Activated CD8-positive, alpha-beta memory T cell treated with anti-CD3 and anti-CD28 coated beads for 36 hours (primary cell): ENCODE data around the gene S100A10. TPM values are rescaled to one million over a fixed set of nuclear protein-coding genes. Genes with fewer than 3 reads are reported as not detected.

Experiments used
- CTCF ChIA-PET: fragments of 350-600 bp; sonication (Branson Sonifier 250); formaldehyde crosslinking; loops from one replicate; lab custom pipeline; 2021; ENCODE audit warnings: antibody characterized with exemption; lab: Charles Lee
- POLR2A ChIA-PET: fragments of 350-600 bp; sonication (Branson Sonifier 250); formaldehyde crosslinking; loops from one replicate; lab custom pipeline; 2021; ENCODE audit warnings: antibody characterized with exemption; lab: Charles Lee
- total RNA-seq, 2 experiments: library from RNA; stranded (reverse); gene quantifications; one replicate each; pipeline ENCODE4 v1.2.3, GENCODE V29; 2021

S100A10 gene, protein sequence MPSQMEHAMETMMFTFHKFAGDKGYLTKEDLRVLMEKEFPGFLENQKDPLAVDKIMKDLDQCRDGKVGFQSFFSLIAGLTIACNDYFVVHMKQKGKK
- 100 to 1,000 TPM; 285 to 288 TPM for total RNA-seq

DNA sequence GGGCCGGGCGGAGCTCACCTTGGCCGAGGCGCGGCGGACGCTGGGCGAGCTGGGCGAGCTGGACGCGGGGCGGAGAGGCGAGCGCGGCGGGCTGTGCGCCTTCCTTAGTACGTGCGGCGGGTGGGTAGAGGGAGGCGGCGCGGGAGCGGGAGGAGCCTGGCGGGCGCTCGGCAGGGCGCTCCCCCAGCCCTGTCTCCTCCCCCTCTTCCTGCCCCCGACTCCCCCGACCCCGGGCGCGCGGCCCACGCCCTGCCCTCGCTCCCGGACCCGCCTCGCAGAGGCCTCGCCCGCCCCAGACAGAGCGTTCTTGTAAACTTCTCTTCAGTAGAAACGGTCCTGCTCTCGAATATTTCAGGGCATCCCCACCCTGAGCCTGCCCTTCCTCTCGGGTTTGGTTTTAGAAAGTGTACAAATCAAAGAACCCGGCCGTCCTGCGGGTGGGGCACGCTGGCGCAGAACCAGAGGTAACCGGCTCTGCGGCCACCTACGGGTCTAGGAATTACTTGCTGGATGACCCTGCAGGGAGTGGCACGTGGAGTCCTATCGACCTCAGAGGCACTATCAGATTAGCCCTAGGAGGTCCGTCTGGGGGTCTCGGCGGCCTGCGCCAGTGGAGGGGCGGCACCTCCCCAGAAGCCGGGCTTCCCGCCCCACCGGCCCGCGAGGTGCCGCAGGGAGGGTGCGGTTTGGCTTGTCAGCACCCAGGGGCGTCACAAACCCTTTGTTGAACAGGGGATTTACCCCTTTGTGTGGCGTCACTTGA is at the start of gene S100A10:
Gene S100A10 (minus strand): TSS at position 126 of the 763 bp plus-strand sequence. CDS start 7,629 bp downstream, outside the sequence.
- POLR2A ChIA-PET, result interaction anchor here (0.6 to 2.4 kb wide), 5 partner anchors 10 to 53 kb away, joined by 3 to 11 read pairs (median 3); no protein-coding TSS in a partner anchor
- CTCF ChIA-PET, result interaction anchor here (1.0 to 10.7 kb wide), 3 partner anchors 26 to 52 kb away, joined by 3 to 121 read pairs (median 5); no protein-coding TSS in a partner anchor

DNA sequence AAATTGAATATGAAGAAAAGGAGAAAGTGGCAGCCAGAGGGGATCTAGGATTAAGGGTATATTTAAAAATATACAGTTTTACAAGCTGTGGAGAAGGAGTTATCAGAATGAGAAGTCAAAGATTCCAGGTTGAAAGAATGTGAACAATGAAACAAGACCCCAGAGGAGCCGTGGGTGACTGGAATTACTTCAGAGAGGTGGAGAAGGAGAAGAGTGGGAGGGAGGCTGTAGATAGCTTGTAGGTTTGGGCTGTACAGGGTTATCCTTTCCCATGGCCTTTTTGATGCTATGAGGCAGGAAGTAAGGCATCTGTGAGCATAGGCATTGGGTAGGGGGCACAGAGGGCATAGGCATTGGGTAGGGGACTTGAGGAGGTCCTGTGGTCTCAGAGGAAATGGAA is 48.4 kb upstream of the S100A10 start:
- CTCF ChIA-PET, result interaction anchor here (0.6 to 1.0 kb wide), 3 partner anchors 15 to 873 kb away, joined by 3 read pairs; no protein-coding TSS in a partner anchor

DNA sequence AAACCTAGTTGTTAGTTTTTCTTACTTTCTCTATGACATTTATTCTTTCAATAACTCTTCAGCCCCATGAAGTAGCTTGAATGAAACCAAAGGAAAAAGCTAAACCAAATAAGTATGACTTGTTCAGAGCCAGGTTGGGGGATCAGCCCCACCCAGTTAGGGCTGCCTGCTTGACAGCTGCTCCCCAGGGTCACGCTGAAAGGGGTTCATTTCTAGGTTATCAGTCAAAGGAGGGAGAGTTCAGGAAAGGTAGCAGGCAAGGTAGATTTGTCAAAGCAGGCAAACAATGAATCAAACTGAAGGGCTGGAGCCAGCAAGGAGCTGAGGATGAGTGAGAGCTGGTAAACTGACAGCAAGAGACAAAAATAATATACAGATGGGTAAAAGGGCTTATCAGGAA is 46.2 kb upstream of the S100A10 start:
- ChIA-PET CTCF (interaction anchor here (0.6 to 2.0 kb wide), 2 partner anchors 8 to 11 kb away, joined by 3 to 7 read pairs; no protein-coding TSS in a partner anchor), POLR2A (no interaction called here)

More for the DNA sequence above, 48.4 kb upstream of the S100A10 start:
- POLR2A ChIA-PET, result no interaction called here

DNA sequence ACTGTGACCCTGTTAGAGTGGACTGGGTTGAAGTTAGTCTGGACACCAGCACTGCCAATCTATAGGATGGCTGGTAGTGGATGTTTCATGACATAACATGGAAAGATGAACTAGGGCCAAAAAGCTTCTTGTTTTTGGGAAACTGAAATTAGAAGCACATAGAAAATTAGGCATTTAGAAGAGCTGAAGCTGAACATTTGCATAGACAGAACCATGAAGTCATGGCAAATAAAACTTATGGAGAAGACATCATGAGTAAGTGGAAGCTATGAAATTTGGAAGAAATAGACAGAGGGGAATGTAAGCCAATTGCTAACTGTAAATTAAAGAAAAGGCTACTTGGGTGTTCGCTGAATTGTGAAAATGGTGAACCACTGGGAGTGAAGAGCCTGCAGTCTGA is 45.8 kb upstream of the S100A10 start:
- POLR2A ChIA-PET, result no interaction called here
- CTCF ChIA-PET, result interaction anchor here (2.0 kb wide), 1 partner anchor 9 kb away, joined by 7 read pairs; no protein-coding TSS in a partner anchor

DNA sequence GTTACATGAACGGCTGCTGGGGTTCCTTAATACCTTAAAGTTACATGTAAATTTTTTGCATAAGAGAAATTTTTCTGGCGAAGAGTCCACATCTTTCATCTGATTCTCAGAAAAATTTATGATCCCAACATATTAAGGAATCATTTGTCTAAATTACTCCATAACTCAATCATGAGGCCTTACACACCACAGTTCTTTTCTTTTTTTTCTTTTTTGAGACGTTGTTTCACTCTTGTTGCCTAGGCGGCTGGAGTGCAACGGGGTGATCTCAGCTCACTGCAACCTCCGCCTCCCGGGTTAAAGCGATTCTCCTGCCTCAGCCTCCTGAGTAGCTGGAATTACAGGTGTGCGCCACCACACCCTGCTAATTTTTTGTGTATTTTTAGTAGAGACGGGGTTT is 45.2 kb upstream of the S100A10 start:
- ChIA-PET POLR2A (no interaction called here), CTCF (interaction anchor here (2.0 kb wide), 1 partner anchor 9 kb away, joined by 7 read pairs; no protein-coding TSS in a partner anchor)

DNA sequence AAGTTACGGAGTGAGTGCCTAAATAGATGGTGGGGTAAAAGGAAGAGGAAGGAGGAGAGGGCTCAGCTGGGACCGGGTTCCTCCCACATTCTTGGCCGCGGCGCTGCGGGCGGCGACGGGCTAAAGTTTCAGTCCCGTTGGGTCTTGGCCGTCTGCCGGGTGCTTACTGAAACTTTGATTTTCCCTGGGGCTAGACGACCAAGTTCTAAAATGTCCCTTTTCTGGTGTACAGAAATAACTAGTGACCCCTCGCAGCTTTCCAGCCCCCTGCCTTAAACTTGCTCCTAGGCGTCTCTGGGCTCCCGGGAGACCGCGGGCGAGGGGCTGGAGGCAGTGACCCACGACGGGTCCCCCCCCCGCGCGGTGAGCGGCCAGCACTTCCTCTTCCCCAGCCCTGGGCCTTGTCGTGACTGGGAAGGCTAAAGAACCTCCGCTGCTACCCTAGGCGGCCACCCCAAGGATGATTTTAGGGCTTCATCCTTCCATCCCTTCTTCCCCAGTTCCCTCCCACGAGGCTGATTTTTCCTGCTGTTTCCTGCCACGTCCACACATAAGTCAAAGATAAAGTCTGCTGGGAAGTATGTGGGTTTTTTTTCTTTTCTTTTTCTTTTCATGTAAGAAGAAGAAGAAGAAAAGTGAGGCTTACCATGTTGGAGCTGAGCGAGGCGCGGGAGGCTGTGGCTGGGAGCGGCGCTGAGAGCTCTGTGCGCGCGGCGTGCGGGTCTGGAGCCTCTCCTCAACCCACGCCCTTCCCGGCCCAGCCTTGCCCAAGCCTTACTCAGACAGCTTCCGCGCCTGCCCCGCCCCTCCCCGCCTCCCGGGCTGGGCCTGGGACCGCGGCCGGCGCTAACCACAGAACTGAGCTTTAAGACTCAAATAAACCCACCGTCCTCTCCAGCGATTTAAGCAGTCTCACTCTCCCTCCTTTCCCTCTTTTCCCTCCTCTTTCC is 42.9 kb upstream of the S100A10 start, which contains the start of gene S100A11:
Gene S100A11 (minus strand): TSS at position 738 of the 950 bp plus-strand sequence. CDS start 89 bp downstream, at position 649.
- ChIA-PET POLR2A (interaction anchor here (0.7 to 2.7 kb wide), 5 partner anchors 9 to 95 kb away, joined by 3 to 18 read pairs (median 4); no protein-coding TSS in a partner anchor), CTCF (interaction anchor here (0.6 to 3.8 kb wide), 7 partner anchors 10 to 1803 kb away, joined by 3 to 52 read pairs (median 4); no protein-coding TSS in a partner anchor)

DNA sequence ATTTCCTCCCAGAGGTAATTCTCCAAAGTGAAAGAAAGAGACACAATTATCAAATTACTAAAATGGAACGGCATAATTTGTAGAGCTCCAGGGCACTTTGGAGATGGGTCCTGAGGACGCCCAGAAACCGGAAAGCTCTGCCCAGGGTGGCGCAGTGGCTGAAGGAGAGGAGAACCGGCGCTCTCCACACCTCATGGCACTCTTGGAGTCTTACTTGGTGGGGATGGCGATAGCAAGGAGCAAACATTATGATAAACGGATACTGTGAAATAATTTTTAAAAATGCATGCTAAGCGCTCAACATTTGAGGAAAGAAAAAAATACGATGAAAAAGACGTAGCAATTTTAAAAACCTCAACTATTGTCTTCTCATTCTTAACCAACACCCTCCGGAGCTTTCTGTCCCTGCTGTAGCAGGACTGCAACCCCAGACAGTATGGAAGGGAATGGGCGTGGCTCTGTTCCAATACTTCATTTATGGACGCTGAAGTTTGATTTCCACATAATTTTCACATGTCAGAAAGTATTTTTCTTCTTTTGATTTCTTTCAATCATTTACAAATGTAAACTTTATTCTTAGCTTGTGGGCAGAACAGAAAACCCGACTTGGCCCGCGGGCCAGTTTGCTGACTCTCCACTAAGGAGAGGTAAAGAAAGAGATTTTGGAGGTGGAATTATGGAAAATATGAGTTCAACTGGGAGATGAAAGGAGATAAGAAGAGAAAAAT is 42.0 kb upstream of the S100A10 start:
- POLR2A ChIA-PET, result interaction anchor here (2.7 kb wide), 1 partner anchor 12 kb away, joined by 18 read pairs; no protein-coding TSS in a partner anchor
- CTCF ChIA-PET, result interaction anchor here (0.7 to 3.8 kb wide), 3 partner anchors 9 to 145 kb away, joined by 3 to 52 read pairs (median 4); no protein-coding TSS in a partner anchor

DNA sequence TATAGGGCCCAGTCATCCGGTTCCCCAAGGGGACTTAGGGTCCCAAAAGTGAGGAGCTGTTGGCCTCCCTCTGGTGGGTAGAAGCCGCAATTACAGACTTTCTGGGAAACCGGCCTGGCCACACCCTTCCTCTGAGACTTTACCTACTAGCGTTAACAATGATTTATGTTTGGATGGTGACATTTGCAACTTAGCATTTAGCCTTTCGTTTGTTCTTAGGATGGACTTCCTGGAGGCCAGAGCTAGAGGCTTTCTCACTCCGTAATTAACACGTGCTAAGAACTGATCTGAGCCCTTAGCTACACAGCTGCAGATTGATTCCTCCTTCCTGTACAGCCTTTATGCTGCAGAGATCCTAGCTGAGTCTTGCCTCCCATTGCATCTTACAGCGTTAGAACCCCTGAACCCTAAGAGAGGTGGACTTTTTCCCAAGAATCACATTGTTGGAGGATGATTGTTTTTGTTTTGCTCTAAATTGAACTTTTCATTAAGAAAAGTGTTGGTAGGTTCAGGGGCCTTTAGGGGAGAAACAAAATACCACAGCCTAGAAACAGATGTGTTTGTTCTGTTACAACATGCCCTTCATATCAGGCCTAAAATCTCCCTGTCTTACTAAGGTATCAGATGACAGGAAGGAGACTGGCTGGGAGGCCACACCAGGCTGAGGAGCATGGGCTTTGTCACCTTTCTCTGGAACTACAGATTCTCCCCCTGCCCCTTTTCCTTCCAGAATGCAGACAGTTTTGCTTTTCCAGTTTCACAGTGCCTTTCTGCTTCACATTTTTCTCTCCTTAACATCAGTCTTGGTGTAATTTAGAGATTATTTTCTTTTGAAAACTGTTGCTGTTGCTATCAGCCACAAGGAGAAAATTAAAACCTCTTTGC is 41.2 kb upstream of the S100A10 start:
- POLR2A ChIA-PET, result interaction anchor here (0.6 to 2.7 kb wide), 3 partner anchors 13 to 977 kb away, joined by 4 to 18 read pairs (median 6); no protein-coding TSS in a partner anchor
- CTCF ChIA-PET, result interaction anchor here (0.7 to 3.8 kb wide), 4 partner anchors 12 to 151 kb away, joined by 3 to 52 read pairs (median 4); no protein-coding TSS in a partner anchor

DNA sequence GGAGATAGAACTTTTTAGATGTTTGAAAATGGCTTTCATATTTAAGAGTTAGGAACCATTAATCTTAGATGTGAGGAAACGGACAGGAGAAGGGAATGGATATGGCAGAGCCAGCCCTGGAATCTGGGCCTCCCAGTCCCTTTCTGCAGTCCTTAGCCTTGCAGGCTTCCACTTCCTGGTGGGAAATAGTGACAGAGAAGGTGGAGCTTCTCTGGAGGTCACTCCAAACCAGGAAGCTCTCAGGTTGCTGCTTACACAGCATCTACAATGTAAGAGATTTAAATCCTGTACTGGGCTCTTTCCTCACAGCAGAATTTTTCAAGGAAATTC is 40.6 kb upstream of the S100A10 start:
- CTCF ChIA-PET, result interaction anchor here (0.7 to 3.8 kb wide), 5 partner anchors 13 to 151 kb away, joined by 3 to 52 read pairs (median 3); no protein-coding TSS in a partner anchor
- POLR2A ChIA-PET, result interaction anchor here (0.6 to 1.1 kb wide), 2 partner anchors 13 to 977 kb away, joined by 4 to 6 read pairs; no protein-coding TSS in a partner anchor

DNA sequence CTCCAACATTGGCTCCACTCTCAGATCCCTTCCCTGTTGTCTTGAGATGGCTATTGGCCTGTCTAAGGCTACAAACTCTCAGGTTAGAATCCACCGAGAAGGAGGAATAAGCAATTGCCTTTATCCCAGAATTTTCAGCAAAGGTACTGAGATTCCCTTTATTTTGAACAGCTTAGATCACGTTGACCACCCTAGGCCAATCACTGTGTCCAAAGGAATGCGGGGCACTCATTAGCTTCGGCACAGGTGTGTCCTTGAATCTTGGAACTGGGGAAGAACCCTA is 36.2 kb upstream of the S100A10 start:
- ChIA-PET POLR2A (no interaction called here), CTCF (interaction anchor here (1.1 kb wide), 1 partner anchor 10 kb away, joined by 3 read pairs; no protein-coding TSS in a partner anchor)

DNA sequence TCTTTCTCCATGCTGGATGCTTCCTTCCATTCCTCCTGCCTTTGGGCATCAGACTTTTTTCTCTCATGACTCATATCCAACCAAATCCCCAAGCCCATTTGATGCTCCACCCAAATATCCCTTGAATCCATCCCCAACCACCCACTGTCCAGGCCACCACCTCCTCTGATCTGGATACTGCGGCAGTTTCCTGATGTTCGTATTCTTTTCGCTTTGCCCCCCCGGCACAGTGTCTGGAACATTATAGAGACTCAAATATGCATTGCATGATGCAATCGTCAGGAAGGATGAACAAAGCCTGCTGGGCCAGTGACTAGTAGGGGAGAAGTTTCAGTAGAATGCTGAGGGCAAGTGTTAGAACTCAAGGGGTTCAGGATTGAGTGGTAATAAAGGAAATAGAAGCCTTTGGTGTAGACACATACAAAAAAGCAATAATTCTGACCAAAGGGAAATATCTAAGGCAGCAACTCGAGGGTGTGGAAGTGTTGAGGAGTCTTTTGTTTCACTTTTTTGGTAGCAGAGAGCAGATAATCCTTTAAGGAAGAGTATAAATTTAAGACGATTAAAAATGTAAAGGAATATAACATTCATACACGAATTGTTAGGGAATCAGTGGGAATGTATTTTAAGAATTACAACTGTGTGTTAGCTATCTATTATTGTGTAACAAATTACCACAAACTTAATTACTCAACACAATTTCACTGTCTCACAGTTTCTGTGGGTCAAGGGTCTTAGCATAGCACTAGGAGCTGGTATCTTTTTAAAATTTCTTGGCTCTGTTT is 35.7 kb upstream of the S100A10 start:
- POLR2A ChIA-PET, result no interaction called here
- CTCF ChIA-PET, result interaction anchor here (1.1 to 1.7 kb wide), 2 partner anchors 11 to 28 kb away, joined by 3 to 4 read pairs; no protein-coding TSS in a partner anchor

DNA sequence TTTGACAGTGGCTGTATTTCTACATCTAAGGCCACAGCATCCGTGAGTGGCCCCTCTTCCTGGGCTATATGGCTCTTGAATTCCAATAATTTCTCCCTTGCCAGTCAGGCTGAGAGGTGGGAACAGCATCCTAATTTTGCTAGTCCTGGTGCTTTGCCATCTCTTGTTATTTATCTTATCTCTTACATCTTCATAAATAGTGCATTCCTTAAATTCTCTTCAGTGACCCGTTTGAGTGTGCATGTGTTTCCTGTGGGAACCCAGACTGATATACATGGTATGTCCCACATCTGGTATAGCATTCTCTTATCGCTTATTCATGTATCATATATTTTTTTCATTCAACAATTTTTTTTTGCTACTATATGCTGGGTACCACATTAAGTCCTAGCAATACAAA is 33.2 kb upstream of the S100A10 start:
- ChIA-PET CTCF (interaction anchor here (1.1 kb wide), 1 partner anchor 9 kb away, joined by 3 read pairs; no protein-coding TSS in a partner anchor), POLR2A (interaction anchor here (0.9 kb wide), 1 partner anchor 10 kb away, joined by 3 read pairs; the partner anchor contains the start of gene S100A11)

DNA sequence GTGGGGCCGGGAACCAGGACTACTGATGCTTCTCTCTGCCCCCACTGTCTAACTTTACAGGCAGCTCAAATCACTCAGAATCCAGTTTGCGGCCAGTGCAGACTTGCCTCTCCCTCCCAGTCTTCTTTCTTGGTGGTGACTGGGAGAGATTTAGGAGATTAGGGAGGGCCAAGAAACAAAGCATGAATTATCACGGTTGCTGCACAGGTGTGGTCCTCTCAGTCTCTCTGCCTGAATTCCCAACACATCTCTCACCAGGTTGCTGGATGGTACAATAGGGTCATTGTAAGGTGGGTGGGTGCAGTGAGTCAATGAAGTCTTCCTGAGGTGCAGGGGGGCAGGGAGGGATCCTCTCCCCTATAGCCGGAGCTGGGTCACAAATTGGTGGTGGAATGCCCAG is 30.6 kb upstream of the S100A10 start:
- CTCF ChIA-PET, result interaction anchor here (1.0 to 1.1 kb wide), 2 partner anchors 11 to 56 kb away, joined by 3 read pairs; no protein-coding TSS in a partner anchor
- POLR2A ChIA-PET, result no interaction called here

DNA sequence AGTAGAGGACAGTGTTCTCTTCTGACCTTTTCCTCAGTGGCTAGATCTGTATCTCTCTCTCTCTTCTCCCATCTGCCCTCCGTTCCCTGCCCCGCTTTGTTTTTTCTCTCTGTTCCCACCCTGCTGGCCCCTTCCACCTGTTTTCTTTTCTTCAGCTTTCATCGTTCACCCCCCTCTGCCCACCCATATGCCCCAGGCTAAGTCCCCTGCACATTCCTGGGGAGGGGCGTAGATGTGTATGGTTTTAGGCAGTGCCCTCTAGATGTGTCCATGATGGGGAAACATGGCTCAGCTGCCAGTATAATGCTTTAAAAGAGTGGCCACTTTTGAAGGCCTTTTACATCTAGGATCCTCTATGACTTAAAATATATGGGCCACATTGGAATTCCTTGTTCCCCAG is 29.6 kb upstream of the S100A10 start:
- CTCF ChIA-PET, result no interaction called here
- POLR2A ChIA-PET, result no interaction called here

DNA sequence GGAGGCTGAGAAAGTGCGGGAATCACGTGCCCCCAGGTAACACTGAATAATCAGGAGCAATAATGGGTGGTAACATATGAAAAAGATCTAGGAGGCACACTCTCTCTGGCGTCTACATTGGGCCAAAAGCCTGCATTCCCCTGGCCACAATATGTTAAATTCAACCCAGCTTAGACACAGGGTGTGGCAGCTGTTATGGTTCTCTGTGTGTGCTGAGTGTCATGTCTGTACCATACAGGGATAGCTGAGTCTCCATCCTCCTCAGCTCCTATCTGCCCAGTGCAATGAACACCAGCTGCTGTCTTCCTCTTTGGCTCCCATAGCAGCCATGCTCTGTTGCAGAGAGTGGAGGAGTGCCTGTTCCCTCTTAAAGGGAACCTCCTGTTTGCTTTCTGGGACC is 28.8 kb upstream of the S100A10 start:
- ChIA-PET POLR2A (no interaction called here), CTCF (interaction anchor here (0.6 kb wide), 1 partner anchor 21 kb away, joined by 3 read pairs; no protein-coding TSS in a partner anchor)

DNA sequence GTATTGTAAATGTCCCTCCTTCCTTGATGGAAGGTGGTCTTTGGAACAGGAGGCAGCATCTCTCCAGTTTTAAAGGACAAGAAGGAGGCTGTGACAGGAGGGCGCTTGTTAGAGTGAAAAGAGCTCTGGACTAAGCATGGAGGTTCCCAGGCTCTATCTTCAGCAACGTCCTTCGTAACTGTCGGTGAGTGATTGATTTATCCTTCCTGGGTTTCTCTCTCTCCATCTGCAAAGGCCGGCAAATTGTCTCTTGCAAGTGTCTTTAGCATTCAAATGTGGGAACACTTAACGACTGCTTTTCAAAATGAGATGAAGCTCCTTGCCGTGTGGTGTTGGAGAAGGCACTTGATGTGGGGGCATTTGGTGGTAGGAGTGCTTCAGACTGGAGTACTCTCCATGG is 27.9 kb upstream of the S100A10 start:
- CTCF ChIA-PET, result no interaction called here
- POLR2A ChIA-PET, result no interaction called here
